Cerebellar cortex (tissue), 1 donor: ENCODE data around the gene MYO18B.

Source experiments
- DNase-seq: peaks from one replicate; pipeline ENCODE4 v3.0.0-alpha.2; 2015; ENCODE audit warnings: low spot score

Gene MYO18B

GRCh38 chr22:25779426-25779825 lies 37.4 kb downstream of the MYO18B start:
- no peak for DNase-seq

- DNase-seq, result no peak
Measured at GRCh38 chr22:25779890-25780289, 37.9 kb downstream of the MYO18B start.

GRCh38 chr22:25780673-25781072 lies 38.7 kb downstream of the MYO18B start:
- no peak for DNase-seq

- no peak for DNase-seq
Measured at GRCh38 chr22:25781801-25782200, 39.8 kb downstream of the MYO18B start.

GRCh38 chr22:25782831-25783230 lies 40.8 kb downstream of the MYO18B start:
- no peak for DNase-seq

GRCh38 chr22:25783856-25784255 lies 41.9 kb downstream of the MYO18B start:
- DNase-seq, result no peak

DNA sequence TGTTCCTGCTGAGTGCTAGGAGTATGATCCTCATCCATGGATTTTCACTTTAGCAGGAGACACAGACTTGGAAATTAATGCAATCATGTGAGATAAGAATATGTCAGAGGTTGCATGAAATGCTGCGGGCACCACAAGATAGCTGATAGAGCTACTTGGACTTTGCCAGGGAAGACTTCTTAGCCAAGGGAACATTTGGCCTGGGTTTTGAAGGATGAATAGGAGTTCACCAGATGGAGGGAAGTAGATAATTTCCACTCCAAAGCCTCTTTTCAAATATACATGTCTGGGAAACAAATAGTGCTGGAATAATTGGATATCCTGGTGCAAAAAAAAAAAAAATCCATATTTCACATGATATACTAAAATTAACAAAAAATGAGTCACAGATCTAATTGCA lies 44.2 kb downstream of the MYO18B start:
- no peak for DNase-seq

DNA sequence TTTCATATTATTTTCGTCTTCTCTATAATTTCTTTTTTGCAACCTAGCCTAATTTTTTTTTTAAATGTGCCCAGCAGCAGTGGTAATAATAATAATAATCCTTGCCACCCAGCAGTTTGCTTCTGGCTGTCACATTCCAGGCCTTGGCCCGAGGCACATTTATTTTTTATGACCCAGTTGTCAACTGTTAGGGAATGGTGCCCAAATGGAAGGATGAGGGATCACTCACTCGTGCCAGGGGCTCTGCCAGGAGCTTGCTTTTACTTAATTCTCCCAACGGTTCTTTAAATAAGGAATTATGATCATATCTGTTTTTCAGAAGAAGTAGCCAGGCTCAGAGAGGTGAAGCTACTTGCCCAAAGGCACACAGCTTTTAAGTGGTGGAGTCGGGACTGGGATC lies 49.6 kb downstream of the MYO18B start:
- no peak for DNase-seq

DNA sequence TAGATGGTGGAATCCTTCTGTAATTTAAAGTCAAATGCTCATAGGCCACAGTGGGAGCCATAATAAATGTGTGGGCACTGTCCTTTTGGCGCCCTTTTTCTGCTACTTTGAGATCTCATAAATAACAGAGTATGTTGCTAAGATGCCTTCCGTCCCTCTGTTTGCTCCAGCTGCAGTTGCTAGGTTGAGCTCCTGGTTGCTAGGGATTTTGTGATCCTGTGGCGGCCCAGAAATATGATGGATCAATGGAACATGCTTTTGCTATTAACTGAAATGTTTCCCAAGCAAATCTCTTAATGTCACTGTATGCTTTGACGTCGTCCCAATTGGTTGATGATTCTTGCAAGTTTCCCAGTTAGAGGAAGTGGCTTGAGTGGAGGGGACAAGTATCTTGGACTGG lies 53.5 kb downstream of the MYO18B start:
- no peak for DNase-seq

- DNase-seq, result peak; percentile 37
Measured at GRCh38 chr22:25797498-25798290, 55.7 kb downstream of the MYO18B start.

- no peak for DNase-seq
Measured at GRCh38 chr22:25800766-25801165, 58.8 kb downstream of the MYO18B start.

DNA sequence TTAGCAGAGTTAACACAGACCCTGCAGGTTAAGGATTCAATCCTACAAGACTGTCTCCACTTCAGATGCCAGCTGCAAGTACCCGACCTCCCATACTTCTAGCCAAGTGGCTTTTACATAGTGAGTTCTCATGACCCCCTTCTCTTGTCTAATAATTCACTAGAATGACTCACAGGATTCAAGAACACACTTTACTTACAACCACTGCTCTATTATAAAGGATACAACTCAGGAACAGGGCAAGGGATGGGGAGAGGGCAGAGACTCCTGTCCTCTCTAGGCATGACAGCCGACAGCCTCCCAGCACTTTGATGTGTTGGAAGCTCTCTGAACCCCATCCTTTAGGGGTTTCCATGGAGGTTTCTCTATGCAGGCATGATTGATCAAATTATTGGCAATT lies 60.0 kb downstream of the MYO18B start:
- no peak for DNase-seq

GRCh38 chr22:25804676-25805075 lies 62.7 kb downstream of the MYO18B start:
- DNase-seq, result no peak

DNA sequence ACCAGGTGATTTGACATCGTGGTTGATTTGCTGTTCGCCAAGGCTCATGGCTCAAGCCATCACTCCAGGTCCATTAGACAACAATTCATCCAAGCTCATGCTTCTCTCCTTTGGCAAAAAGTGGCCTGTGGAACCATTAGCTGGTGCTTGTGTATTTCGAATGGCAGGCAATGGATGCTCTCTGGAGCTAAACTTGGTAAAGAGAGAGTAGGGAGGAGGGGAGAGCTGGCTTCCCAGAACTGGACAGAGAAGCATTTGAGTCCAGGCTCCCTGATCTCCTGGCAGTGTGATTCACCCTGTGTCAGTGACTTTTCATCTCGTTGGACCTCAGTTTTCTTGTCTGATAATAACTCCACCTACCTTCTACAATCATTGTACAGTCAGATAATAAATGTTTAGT lies 64.6 kb downstream of the MYO18B start:
- no peak for DNase-seq

GRCh38 chr22:25814685-25815084 lies 72.7 kb downstream of the MYO18B start:
- no peak for DNase-seq

- DNase-seq, result no peak
Measured at GRCh38 chr22:25815561-25815960, 73.6 kb downstream of the MYO18B start.

DNA sequence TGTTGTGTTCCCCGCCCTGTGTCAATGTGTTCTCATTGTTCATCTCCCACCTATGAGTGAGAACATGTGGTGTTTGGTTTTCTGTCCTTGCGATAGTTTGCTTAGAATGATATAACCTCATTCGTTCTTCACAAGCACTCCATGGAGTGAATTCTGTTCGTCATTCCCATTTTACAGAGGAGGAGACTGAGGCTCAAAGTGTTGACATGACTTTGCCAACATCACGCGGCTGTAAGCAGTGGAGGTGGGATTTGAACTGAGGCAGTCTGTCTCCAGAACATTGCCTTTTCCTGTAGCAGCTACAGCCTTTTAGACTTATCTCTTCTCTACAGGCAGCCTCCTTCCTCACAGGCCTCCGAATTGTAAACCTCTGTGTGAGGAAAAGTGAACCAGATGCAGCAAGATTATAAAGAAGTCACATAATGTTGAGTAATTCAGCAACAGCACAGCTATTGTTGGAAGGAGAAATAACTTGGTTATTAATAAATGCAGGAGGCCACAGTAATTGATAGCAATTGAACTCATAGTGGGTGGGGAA lies 74.6 kb downstream of the MYO18B start:
- DNase-seq, result no peak

DNA sequence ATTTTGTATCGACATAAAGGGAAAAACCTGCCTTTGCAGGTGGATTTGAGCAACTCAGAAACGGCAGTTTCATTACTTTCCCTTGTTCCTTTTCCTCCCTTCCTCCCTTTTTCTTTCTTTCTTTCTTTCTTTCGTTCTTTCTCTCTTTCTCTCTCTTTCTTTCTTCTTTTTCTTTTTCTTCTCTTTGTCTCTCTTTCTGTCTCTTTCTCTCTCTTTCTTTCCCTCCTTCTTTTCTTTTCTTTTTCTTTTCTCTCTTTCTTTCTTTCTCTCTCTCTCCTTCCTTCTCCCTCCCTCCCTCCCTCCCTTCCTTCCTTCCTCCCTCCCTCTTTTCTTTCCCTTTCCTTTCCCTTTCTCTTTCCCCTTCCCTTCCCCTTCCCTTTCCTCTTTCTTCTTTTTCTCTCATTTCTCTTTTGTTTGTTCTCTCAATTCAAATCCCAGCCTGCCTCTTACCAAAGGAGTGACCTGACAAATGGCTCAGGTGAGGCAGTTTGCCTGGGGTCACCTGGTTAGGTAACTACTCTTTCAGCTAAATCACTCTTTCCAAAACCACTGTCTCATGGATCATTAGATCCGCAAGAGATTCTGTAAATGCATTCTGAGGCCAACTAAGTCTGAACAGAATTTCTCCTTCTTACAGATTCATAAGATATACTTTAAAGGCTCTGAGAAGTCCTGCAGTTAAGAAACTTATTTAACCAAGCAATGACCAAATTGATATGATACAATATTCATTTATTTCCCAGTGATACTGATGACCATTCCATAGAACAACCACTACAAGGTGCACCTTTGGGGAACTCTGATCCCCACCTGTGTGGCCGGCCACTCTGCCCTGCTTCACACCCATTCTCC lies 75.3 kb downstream of the MYO18B start:
- no peak for DNase-seq

GRCh38 chr22:25818541-25818940 lies 76.6 kb downstream of the MYO18B start:
- no peak for DNase-seq

- DNase-seq, result no peak
Measured at GRCh38 chr22:25822344-25822743, 80.4 kb downstream of the MYO18B start.

GRCh38 chr22:25823276-25823675 lies 81.3 kb downstream of the MYO18B start:
- DNase-seq, result no peak

- no peak for DNase-seq
Measured at GRCh38 chr22:25824828-25825423, 82.9 kb downstream of the MYO18B start.

DNA sequence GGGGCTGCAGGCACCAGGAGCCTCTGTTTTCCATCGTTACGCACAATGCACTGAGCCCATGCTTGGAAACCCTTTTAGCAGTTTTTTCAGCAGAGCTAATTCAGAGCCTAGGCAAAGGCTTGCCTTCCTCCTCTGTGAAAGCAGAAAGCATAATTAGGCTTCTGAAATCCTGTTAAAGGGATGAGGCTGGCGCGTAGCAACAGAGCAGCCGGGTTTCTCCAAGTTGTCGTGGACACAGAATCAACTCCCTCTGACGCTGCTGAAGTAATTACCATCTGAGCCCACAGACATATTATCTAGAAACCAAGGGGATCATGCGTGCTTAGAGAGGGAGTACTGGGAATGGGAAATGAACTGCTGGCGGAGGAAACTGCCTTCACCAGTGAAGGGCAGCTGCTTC lies 85.4 kb downstream of the MYO18B start:
- no peak for DNase-seq
